Ovary (tissue), 3 donors: ENCODE data around the gene TSKU.

Source experiments
- POLR2A ChIP-seq: fragments of 450-650 bp; IDR thresholded peaks from one replicate; pipeline ENCODE4 v1.6.1; 2017; ENCODE audit warnings: antibody characterized with exemption, mild to moderate bottlenecking, moderate library complexity
- TF ChIP-seq, protein P1 (sequence below), 3 donors: fragments of 450-650 bp in 2 of 3; fragments of 200-600 bp in 1 of 3; IDR thresholded peaks; one replicate each; pipeline versions ENCODE4 v1.5.1 to v1.8.0; 2016 to 2022; ENCODE audit warnings: antibody characterized with exemption in 3 of 3, mild to moderate bottlenecking in 1 of 3
- donor health status: DM: no; HTN: no; CAD: no.

DNA sequence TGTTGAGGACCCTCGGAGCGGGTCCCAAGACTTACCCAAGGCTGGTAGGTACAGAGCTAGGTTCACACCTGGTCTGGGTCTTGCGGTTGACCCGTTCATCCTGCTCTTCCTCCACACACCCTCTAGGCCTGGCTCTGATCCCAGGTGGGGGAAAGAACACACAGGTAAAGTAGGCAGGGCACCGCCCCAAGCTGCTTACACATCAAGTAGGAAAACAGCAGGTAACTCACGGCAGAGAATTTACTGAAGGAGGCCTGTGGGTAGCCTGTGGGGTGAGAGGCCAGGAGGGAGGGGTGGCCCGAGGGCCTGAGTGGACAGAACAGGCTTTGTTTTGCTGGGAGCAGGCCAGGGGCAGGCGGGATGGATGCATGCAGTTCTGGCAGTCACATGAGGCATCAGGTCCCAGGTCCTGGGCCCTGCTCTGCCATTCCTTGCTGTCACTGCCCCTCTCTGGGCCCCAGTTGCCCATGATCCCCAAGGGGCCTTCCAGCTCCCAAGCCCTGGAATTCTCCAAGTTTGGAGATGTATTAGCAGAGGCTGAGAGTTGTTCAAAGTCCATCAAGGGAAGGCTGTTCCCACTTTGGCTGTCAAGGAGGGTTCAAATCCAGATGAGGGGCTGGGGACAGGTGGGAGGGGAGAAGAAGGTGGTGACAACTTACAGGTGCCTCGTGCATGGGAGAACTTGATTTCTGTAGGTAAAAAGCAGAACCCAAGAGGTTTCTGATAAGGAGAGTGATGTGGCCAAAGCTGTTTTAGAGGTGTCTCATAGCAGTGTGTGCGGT, 5.7 kb downstream of the TSKU start:
- TF ChIP-seq, protein P1, sequence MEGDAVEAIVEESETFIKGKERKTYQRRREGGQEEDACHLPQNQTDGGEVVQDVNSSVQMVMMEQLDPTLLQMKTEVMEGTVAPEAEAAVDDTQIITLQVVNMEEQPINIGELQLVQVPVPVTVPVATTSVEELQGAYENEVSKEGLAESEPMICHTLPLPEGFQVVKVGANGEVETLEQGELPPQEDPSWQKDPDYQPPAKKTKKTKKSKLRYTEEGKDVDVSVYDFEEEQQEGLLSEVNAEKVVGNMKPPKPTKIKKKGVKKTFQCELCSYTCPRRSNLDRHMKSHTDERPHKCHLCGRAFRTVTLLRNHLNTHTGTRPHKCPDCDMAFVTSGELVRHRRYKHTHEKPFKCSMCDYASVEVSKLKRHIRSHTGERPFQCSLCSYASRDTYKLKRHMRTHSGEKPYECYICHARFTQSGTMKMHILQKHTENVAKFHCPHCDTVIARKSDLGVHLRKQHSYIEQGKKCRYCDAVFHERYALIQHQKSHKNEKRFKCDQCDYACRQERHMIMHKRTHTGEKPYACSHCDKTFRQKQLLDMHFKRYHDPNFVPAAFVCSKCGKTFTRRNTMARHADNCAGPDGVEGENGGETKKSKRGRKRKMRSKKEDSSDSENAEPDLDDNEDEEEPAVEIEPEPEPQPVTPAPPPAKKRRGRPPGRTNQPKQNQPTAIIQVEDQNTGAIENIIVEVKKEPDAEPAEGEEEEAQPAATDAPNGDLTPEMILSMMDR (IDR thresholded peaks at IDR 0.05): no peak
- no peak for TF ChIP-seq POLR2A
